DND-41 (cell line): ENCODE data around the gene ISG20.

Source experiments
- EZH2 ChIP-seq: IDR thresholded peaks from 3 replicates; pipeline ENCODE4 v1.6.1; 2012; ENCODE audit warnings: borderline replicate concordance, low read depth, mild to moderate bottlenecking, moderate library complexity, low read length, inconsistent platforms; ENCODE audit not compliant: severe bottlenecking
- TF ChIP-seq, protein P1 (sequence below): IDR thresholded peaks from 2 replicates; pipeline ENCODE4 v1.5.1; 2012; ENCODE audit warnings: borderline replicate concordance, low read length, moderate library complexity, mild to moderate bottlenecking; ENCODE audit not compliant: poor library complexity, severe bottlenecking; ENCODE audit errors: extremely low read depth

DNA sequence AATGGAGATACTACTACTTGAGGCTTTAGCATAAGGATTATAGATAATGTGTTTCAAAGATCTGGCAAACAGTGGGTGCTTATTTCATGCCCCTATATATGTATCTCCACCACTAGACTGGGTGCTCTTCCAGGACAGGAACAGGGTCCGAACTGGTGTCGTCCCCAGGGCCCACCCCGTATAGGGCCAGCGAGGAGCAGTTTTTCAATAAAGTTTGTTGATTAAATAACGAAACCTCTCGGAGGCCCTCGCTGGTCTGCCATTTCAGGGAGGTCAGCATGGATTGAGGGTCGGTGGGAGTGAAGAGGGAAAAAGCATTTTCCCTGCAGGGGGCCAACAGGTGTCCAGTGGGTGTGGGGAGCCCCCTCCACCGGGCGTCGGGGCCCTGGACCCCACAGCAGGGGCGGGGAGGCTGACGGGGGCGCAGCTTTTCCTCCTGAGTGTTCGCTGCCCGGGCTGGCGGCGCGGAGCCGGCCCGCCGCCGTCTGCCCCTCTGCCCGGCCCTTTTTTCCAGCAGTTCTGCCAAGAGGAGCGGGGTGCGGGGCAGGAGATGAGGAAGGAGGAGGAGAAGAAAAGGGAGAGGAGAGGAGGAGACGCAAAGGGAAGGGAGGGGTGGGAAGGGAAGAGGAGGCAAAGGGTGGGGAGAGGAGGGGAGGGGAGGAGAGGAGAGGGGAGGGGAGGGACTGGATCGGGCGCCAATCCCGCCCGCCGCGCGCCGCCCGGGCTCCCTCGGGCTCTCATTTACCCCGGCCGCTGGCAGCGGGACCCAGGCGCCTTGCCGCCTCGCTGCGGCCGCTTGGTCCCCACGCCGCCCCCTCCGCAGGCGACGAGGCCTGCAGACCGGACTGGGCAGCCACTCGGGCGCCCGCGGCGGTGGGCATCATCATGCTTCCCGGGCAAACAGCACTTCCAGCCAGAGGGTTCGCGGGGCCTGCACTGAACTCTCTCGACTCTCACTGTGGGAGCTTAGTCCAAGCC is 66.3 kb downstream of the ISG20 start:
- TF ChIP-seq, protein P1, sequence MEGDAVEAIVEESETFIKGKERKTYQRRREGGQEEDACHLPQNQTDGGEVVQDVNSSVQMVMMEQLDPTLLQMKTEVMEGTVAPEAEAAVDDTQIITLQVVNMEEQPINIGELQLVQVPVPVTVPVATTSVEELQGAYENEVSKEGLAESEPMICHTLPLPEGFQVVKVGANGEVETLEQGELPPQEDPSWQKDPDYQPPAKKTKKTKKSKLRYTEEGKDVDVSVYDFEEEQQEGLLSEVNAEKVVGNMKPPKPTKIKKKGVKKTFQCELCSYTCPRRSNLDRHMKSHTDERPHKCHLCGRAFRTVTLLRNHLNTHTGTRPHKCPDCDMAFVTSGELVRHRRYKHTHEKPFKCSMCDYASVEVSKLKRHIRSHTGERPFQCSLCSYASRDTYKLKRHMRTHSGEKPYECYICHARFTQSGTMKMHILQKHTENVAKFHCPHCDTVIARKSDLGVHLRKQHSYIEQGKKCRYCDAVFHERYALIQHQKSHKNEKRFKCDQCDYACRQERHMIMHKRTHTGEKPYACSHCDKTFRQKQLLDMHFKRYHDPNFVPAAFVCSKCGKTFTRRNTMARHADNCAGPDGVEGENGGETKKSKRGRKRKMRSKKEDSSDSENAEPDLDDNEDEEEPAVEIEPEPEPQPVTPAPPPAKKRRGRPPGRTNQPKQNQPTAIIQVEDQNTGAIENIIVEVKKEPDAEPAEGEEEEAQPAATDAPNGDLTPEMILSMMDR = no peak
- no peak for TF ChIP-seq EZH2
